OCI-LY1 (cell line): ENCODE results near the gene REC8.

Experiments used
- H2AFZ ChIP-seq: fragments of 200-600 bp; sonication (generic), shearing (Covaris generic); 2 replicates; pipeline ENCODE4 v1.6.0; 2014; ENCODE audit warnings: antibody characterized with exemption, mild to moderate bottlenecking, low read length
- H3F3A ChIP-seq: fragments of 200-600 bp; sonication (generic), shearing (Covaris generic); 2 replicates; pipeline ENCODE4 v1.6.0; 2014; ENCODE audit warnings: mild to moderate bottlenecking, antibody characterized with exemption, low read length, moderate library complexity; ENCODE audit not compliant: insufficient read depth
- H3K27ac ChIP-seq: fragments of 200-600 bp; sonication (generic); 2 replicates; pipeline ENCODE4 v1.5.1; 2014; ENCODE audit warnings: low read length, mixed run types, mild to moderate bottlenecking, low read depth; ENCODE audit not compliant: poor library complexity, severe bottlenecking
- H3K27me3 ChIP-seq: fragments of 200-600 bp; sonication (generic); 2 replicates; pipeline ENCODE4 v1.6.0; 2014; ENCODE audit warnings: antibody characterized with exemption, mild to moderate bottlenecking, low read length, moderate library complexity; ENCODE audit not compliant: insufficient read depth
- H3K36me3 ChIP-seq: fragments of 200-600 bp; sonication (generic); 2 replicates; pipeline ENCODE4 v1.6.1; 2014; ENCODE audit warnings: mild to moderate bottlenecking, antibody characterized with exemption, low read length, moderate library complexity, mixed read lengths; ENCODE audit not compliant: insufficient read depth
- H3K4me1 ChIP-seq: fragments of 200-600 bp; sonication (generic); 2 replicates; pipeline ENCODE4 v1.5.1; 2014; ENCODE audit warnings: mild to moderate bottlenecking, low read length, moderate library complexity; ENCODE audit not compliant: insufficient read depth, severe bottlenecking
- H3K4me2 ChIP-seq: fragments of 200-600 bp; sonication (generic), shearing (Covaris generic); 2 replicates; pipeline ENCODE4 v1.6.1; 2014; ENCODE audit warnings: low read length
- H3K4me3 ChIP-seq: fragments of 200-600 bp; sonication (generic); 2 replicates; pipeline ENCODE4 v1.5.1; 2014; ENCODE audit warnings: low read length, low read depth, mild to moderate bottlenecking, mixed read lengths; ENCODE audit not compliant: poor library complexity, severe bottlenecking
- H3K79me2 ChIP-seq: fragments of 200-600 bp; shearing (Covaris generic); 2 replicates; pipeline ENCODE4 v1.6.1; 2016; ENCODE audit warnings: mixed run types, low read length, mixed read lengths; ENCODE audit not compliant: insufficient read depth
- H3K9ac ChIP-seq: fragments of 200-600 bp; sonication (generic), shearing (Covaris generic); 2 replicates; pipeline ENCODE4 v1.6.1; 2014; ENCODE audit warnings: mild to moderate bottlenecking, low read length, mixed read lengths
- H3K9me2 ChIP-seq: fragments of 200-600 bp; sonication (generic), shearing (Covaris generic); 2 replicates; pipeline ENCODE4 v1.6.1; 2014; ENCODE audit warnings: low read depth, mild to moderate bottlenecking, low read length, mixed read lengths
- H3K9me3 ChIP-seq: fragments of 200-600 bp; shearing (Covaris generic); 2 replicates; pipeline ENCODE4 v1.6.1; 2014; ENCODE audit warnings: low read length, mixed read lengths
- H4K20me1 ChIP-seq: fragments of 200-600 bp; sonication (generic), shearing (Covaris generic); 2 replicates; pipeline ENCODE4 v1.6.0; 2016; ENCODE audit warnings: mild to moderate bottlenecking, low read length; ENCODE audit not compliant: insufficient read depth
- CTCF ChIP-seq: fragments of 200-600 bp; sonication (generic), shearing (Covaris generic); IDR thresholded peaks from 2 replicates; pipeline ENCODE4 v1.5.1; 2017; ENCODE audit warnings: mild to moderate bottlenecking, antibody characterized with exemption, low read length, moderate library complexity, mixed read lengths
- EZH2 ChIP-seq: fragments of 200-600 bp; sonication (generic), shearing (Covaris generic); IDR thresholded peaks from 2 replicates; pipeline ENCODE4 v1.8.0; 2017; ENCODE audit warnings: borderline replicate concordance, mixed run types, mild to moderate bottlenecking, antibody characterized with exemption, low read length, moderate library complexity, mixed read lengths

Gene REC8, protein sequence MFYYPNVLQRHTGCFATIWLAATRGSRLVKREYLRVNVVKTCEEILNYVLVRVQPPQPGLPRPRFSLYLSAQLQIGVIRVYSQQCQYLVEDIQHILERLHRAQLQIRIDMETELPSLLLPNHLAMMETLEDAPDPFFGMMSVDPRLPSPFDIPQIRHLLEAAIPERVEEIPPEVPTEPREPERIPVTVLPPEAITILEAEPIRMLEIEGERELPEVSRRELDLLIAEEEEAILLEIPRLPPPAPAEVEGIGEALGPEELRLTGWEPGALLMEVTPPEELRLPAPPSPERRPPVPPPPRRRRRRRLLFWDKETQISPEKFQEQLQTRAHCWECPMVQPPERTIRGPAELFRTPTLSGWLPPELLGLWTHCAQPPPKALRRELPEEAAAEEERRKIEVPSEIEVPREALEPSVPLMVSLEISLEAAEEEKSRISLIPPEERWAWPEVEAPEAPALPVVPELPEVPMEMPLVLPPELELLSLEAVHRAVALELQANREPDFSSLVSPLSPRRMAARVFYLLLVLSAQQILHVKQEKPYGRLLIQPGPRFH

DNA sequence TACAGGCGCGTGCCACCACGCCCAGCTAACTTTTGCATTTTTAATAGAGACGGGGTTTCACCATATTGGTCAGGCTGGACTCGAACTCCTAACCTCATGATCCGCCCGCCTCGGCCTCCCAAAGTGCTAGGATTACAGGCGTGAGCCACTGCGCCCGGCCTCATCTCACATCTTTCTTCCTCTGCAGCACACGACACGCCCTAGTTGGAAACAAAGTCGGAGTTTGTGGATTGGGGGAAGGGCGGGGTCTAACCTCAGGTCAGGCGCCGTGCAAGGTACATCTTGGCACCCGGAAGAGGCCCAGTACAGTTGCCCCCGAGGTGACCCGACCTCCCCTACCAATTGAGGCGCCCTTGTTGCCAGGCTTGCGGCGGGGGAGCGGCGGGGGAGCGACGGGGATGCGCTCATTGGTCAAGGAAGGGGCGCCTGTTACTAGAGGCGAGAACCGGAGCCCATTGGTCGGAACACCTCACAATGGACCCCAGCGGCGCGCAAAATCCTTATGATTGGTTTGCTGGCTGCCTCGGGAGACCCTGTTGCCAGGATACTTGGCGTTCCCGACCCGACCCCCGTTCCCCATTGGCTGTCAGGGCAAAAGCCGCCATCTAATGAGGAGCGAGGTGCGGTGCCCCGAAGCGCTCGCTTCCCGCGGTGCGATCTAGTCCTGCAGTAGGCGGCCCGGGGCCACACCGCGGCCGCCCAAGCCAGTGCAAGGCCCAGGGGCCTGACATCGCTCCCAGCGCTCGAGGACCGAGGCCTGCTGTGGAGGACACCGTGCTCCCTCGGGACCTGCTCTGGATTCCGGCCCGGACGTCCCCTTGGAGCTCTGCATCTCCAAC lies at the start of gene REC8:
Gene REC8, plus strand, starts transcription at position 659 of the 839 bp plus-strand sequence. CDS start 473 bp downstream, outside the sequence.
- Histone ChIP-seq H3K4me1 (no peaks in the 10 kb centered on the region), H3K27ac (no peak within 1 kb of the TSS), H3K9me2 (no peaks in the 10 kb centered on the region), H3K27me3 (no peaks in the 10 kb centered on the region), H3F3A (no peaks in the 10 kb centered on the region), H3K4me3 (peak within 1 kb of the TSS; percentile 36), H3K9me3 (no peaks in the 10 kb centered on the region), H3K36me3 (peaks cover 14% of the 10 kb centered on the region), H3K9ac (no peak within 1 kb of the TSS), H3K4me2 (peak within 1 kb of the TSS; percentile 32; the same call in 1 of the 2 replicates), H4K20me1 (no peaks in the 10 kb centered on the region), H2AFZ (no peak within 1 kb of the TSS), H3K79me2 (no peaks in the 10 kb centered on the region)
- TF ChIP-seq CTCF = no peak
- no peak for TF ChIP-seq EZH2

DNA sequence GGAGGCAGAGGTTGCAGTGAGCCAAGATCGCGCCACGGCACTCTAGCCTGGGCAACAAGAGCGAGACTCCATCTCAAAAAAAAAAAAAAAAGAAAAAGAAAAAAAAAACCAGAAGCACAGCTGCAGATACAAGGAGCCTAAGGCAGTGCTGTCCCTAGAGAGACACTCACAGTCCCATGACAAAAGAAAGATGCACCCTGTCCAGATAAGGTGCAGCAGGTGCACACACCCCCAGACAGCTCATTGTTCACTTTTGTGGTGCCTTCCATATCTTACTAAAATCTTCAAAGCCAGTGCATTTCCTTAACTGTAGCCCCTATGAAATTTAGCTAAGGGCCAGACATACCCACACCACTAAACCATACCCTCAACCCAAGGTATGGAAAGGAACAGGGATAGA lies 49.5 kb upstream of the REC8 start:
- H3K9ac ChIP-seq = no peak overlapping the region
- H3K4me3 ChIP-seq = no peak overlapping the region
- peaks cover 52% of the 10 kb centered on the region for H3K36me3 ChIP-seq
- H3K4me1 ChIP-seq = no peaks in the 10 kb centered on the region
- no peaks in the 10 kb centered on the region for H3K27me3 ChIP-seq
- no peaks in the 10 kb centered on the region for H3F3A ChIP-seq
- H3K79me2 ChIP-seq = no peaks in the 10 kb centered on the region
- no peaks in the 10 kb centered on the region for H4K20me1 ChIP-seq
- H3K27ac ChIP-seq = no peak overlapping the region
- H2AFZ ChIP-seq = no peak overlapping the region
- no peak overlapping the region for H3K4me2 ChIP-seq
- no peaks in the 10 kb centered on the region for H3K9me2 ChIP-seq
- H3K9me3 ChIP-seq = no peaks in the 10 kb centered on the region
- TF ChIP-seq CTCF = no peak
- no peak for TF ChIP-seq EZH2

DNA sequence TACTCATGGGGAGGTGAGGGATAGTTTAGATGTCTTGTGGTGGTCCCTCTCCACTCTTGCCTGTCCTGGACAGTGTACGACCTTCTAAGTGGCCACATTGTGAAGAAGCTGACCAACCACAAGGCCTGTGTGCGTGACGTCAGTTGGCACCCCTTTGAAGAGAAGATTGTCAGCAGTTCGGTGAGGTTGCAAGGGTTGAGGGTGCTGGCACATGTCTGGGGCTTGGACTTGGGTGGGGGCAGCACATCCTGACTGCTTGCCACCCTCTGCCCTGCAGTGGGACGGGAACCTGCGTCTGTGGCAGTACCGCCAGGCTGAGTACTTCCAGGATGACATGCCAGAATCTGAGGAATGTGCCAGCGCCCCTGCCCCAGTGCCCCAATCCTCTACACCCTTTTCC lies 49.0 kb upstream of the REC8 start:
- Histone ChIP-seq H3K4me3 (no peak overlapping the region), H3K9me3 (no peaks in the 10 kb centered on the region), H4K20me1 (no peaks in the 10 kb centered on the region), H3F3A (no peaks in the 10 kb centered on the region), H3K4me2 (no peak overlapping the region), H3K4me1 (no peaks in the 10 kb centered on the region), H3K9ac (no peak overlapping the region), H3K36me3 (peaks cover 47% of the 10 kb centered on the region), H2AFZ (no peak overlapping the region), H3K79me2 (no peaks in the 10 kb centered on the region), H3K9me2 (no peaks in the 10 kb centered on the region), H3K27me3 (no peaks in the 10 kb centered on the region), H3K27ac (no peak overlapping the region)
- TF ChIP-seq CTCF (no peak), EZH2 (no peak)
